HG03342 (cell line): ENCODE data around the gene CR1.
A peak's percentile ranks its signal among the peaks of the same experiment; 100 is the strongest.
"Not testable (repeated sequence)": the region's sequence is repeated elsewhere in the genome, so short reads cannot be mapped to it uniquely, and the experiment has no call there.

Source experiments
- ATAC-seq: cut with Tn5 transposase; IDR thresholded peaks from one replicate; pipeline ENCODE4 v1.9.1; 2021; ENCODE audit warnings: mild to moderate bottlenecking, moderate library complexity; ENCODE audit not compliant: unreplicated experiment

Gene CR1

DNA sequence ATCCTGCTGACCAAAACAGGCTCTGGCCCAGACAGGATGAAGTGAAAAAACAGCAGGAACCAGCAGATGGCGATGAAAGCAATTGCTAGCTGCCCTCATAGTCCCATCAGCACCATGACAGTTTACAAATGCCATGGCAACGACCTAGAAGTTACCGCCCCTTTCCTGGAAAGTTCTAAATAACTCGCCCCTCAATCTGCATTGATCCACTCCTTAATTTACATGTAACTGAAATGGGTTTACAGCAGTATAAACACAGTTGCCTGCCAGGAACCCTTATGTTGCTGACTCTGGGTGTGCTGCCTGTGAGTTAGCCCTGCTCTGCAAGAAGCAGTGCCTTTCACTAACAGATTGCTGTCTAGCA is 83.5 kb downstream of the CR1 start:
- ATAC-seq: peak; percentile 95

DNA sequence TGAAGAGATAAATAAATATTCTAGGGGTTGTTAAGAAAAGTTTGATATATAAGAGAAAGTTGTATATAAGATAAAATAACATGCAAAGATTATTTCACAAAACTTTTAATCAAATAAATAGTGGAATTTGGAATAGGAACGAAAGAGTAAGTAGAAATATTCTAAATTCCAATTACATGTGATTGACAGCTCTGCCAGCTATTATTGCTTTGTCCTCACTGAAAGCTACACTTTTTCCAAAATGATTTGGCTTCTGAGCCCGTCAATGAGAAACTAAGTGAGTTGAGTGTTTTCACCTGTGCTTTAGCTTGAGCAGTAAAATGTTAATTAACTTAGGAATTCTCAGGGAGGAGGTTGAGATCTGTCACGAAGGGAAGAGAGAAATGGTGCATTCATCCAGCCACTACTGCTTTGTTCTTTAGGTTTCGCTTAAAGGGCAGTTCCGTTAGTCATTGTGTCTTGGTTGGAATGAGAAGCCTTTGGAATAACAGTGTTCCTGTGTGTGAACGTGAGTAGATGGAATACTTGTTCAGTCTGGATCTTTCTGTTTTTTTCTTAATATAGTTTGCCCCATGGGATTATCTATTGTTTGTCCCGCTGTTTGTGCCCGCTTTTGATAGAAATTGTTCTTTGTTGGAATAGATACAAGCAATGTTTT is 85.7 kb downstream of the CR1 start:
- ATAC-seq: no peak

DNA sequence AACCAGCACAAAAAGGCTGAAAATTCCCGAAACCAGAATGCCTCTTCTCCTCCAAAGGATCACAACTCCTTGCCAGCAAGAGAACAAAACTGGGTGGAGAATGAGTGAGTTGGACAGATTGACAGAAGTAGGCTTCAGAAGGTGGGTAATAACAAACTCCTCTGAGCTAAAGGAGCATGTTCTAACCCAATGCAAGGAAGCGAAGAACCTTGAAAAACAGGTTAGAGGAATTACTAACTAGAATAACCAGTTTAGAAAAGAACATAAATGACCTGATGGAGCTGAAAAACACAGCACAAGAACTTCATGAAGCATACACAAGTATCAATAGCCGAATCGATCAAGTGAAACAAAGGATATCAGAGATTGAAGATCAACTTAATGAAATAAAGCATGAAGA is 93.5 kb downstream of the CR1 start:
- ATAC-seq: not testable (repeated sequence)

DNA sequence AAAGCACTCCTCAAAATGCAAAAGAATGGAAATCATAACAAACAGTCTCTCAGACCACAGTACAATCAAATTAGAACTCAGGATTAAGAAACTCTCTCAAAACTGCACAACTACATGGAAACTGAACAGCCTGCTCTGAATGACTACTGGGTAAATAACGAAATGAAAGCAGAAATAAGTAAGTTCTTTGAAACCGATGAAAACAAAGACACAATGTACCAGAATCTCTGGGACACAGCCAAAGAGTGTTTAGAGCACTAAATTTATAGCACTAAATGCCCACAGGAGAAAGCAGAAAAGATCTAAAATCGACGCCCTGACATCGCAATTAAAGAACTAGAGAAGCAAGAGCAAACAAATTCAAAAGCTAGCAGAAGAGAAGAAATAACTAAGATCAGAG is 95.2 kb downstream of the CR1 start:
- ATAC-seq: not testable (repeated sequence)

DNA sequence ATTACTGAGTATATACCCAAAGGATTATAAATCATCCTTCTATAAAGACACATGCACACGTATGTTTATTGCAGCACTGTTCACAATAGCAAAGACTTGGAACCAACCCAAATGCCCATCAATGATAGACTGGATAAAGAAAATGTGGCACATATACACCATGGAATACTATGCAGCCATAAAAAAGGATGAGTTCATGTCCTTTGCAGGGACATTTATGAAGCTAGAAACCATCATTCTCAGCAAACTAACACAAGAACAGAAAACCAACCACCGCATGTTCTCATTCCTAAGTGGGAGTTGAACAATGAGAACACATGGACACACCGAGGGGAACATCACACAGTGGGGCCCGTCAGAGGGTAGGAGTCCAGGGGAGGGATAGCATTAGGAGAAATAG is 98.1 kb downstream of the CR1 start:
- not testable (repeated sequence) for ATAC-seq

DNA sequence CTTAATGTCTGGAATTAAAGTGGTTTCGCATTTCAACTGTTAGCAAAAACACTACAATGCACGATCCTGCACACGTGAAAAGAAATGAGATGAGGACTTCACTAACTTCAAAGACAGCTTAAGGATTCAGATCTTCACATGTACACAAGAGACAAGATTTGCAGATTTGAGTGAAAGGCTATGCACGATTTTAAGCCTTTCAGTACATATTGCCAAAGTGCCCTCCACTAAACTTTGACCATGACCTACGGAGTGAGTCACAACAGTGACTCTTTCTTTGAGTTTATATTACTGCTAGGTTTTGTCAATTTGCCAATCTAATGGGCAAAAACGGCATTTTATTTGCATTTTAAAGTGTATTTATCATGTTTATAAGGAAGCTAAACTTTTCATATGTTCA is 107.8 kb downstream of the CR1 start:
- no peak for ATAC-seq

DNA sequence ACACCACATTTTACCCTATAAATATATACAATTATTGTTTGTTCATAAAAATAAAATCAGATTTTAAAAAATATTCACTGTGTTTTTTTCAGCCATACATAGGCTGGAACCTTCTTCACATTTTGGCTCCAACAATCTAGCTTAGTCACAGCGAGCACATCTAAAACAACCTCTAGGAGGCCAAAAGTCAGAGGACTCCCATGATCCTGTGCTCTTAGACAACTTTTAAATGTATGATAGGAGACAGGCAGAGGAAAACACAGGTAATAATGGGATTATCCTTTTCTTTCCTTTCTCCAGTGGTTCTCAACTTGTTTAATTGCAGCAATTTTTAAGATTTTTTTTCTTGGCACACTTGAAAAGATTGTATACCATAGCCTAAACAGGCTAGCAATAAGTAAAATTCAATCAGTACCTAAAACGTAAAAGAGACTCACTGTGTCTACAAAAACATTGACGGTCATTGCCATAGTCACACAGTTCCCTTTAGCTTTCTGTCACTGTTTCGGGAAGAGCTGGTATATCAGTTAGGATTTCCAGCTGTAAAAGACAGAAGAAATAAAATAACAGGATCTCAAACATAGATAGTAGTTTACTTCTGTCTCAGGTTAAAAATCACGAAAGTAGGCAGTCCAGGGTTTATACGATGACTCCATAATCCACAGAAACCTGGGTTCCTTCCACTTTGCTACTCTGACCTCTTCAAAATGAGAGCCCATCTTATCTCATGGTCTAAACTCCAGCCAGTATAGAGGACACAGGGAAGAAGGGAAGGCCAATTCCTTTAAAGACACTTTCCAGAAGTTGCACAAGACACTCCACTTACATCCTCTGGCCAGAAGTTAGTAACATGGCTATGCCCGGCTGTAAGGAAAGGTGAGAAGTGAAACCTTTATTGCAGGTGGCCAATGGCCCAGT is 109.7 kb downstream of the CR1 start:
- ATAC-seq: no peak

DNA sequence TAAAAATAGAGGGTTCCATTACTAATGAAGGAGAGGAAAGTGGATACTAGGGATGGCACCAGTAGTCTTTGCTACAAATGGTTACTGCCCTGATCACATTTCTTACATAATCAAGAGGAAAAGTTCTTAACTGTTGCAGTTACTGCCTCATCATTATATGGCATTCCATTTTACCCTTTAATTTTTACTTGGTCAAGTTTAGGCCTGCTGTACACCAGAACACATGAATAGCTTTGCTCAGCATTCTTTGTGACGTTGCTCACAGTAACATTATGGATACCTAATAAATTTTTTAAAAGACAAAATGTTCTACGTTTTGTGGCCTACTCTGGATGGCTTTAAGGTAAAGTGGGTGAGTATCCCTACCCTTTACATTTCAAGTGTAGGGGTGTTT is 110.4 kb downstream of the CR1 start:
- no peak for ATAC-seq

DNA sequence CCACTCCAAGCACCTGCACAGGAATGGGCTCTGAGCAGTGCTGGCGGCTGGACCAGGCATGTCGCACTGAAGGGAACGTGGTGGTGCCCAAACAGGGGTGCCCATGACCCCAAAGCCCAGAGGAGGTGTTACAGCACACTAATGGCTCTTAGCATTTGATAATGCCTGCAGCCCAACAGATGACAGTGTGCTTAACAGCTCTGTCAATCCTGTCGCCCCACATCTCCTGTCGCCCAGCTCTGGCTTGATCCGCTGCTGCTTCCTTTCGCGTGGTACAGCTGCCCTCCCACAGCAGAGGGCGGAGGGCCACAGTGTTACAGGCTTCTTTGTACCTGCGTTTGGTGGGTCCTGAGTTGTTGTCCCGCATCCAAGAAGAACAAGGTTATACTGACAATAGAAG is 116.8 kb downstream of the CR1 start:
- no peak for ATAC-seq

DNA sequence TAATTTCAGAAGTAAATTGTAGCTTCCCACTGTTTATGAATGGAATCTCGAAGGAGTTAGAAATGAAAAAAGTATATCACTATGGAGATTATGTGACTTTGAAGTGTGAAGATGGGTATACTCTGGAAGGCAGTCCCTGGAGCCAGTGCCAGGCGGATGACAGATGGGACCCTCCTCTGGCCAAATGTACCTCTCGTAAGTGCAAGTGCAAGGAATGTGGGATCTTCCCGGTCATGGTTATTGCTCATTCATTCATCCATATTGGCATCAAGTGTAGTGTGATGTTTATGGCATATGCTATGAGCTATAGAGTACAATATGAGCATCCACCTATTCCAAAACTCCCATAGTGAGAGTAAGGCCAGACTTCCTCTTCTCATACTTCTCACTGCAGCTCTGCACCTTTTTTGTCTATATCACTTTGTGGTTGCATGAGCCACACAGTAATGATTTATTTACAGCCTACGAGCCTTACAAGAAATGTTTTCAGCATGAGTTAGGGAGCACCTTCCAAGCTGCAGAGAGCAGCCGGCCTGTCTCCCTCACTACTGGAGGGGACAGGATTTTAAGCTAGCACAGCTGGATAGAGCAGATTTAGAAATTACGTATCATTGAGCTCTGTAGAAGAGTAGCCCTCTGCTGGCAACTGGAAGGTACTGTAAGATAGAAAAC is 124.0 kb downstream of the CR1 start:
- ATAC-seq: peak; percentile 96

DNA sequence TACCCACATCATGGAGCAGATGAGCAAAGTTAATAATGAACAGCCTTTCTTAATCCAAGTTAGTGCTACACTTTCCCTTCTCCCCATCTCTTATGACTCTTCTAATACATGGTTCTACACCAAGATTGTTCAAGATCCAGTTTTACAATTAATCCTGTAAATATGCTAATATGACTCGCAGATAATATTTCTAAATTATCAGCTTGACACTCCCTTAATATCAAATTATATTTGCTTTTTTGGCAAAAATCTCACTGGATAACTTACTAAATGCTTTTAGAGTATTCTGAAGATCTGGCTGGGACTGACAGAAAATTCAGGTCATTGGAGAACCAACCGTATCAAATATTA is 124.6 kb downstream of the CR1 start:
- ATAC-seq: no peak

DNA sequence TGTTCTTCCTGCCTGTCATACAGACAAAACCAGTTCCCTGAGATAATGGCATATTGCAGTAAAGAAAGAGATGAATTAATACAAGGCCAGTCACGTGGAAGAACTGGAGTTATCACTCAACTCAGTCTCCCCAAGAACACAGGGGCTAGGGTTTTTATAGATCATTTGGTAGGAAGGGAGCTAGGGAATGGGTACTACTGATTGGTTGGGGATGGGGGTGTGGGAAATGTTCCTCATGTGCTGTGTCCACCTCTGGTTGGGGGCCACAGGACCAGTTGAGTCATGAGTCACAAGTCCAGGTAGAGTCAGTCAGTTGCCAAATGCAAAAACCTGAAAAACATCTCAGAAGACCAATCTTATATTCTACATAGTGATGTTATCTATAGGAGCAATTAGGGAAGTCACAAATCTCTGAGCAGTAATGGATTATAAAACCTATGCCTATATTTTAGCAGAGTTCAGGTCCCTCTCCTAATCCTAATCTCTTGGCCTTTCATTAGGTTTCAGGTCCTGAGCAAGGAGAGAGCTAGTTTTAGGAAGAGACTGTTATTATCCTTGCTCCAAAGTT is 129.6 kb downstream of the CR1 start:
- not testable (repeated sequence) for ATAC-seq

DNA sequence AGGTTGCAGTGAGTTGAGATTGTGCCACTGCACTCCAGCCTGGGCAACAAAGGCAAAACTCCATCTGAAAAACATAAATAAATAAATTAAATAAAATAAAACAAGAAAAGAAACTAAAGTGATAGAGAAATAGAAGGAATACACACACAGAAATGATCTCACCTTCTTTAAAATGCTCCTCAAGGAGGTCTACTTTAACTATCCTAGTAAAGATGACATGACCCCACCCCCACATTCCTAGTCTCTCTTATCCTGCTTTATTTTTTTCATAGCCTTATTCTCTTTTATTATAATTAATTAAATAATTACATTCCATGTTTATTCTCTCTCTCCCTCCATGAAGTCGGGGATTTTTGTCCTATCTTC is 131.0 kb downstream of the CR1 start:
- ATAC-seq: no peak

DNA sequence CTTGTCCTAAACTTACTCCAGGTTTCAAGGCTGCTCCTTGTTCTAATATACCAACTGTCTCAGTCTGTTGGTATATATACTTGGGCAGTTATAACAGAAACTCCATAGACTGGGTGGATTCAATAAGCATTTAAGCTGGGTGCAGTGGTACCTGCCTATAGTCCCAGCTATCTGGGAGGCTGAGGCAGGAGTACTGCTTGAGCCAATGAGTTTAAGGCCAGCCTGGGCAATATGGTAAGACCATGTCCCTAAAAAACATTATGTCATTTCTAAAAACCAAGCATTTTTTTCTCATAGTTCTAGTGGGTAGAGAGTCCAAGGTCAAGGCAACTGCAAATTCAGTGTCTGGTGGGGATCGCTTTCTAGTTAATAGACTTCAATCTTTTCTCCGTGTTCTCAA is 131.5 kb downstream of the CR1 start:
- no peak for ATAC-seq

DNA sequence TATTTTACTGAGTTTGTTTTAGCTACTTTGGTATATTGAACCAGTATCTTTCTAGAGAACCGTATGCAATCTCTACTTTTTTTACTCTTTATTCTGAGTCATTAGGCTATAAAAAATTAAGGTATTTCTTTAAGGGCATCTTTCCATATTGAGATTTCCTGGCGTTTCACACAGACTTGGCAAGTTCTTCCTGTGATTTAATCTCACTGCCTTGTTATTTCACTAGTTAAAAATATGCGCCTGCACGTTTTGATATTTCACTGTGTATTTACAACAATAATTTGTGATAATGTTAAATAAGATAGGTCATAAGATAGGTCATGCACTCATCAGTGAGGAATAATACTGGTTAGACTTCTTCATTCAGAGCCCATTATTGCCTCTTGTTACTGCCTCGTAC is 132.8 kb downstream of the CR1 start:
- no peak for ATAC-seq

DNA sequence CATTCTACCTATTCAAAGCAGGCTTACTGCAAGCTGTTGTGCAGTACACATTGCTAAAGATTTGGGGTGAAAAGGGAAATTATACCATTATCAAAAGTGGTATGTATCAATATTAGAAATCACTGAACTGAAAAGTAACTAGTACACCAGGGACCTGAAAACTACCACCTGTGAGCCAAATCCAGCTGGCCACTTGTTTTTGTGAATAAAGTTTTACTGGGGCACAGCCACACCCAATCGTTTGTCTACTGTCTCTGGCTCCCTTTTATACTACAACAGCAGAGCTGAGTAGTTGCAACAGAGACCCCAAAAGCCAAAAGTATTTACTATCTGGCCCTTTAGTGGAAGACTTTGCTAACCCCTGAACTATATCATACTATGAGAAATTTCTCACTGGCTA is 135.2 kb downstream of the CR1 start:
- ATAC-seq: no peak

DNA sequence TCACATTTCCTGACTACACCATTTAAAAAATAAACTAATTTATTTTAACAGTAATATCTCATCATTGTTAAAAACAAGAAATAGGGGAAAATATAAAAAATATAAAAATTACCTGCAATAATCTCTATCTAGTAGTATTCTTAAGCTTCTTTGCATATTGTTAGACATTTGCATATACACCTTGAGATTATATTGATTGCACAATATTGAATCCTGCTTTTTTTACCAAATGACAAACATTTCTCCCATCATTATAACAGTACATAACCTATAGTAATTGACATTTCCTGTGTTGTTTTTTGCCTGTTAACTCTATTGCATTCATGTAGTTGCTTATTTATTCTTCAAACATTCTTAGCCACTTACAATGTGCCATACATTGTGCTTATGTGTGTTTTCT is 137.3 kb downstream of the CR1 start:
- no peak for ATAC-seq

DNA sequence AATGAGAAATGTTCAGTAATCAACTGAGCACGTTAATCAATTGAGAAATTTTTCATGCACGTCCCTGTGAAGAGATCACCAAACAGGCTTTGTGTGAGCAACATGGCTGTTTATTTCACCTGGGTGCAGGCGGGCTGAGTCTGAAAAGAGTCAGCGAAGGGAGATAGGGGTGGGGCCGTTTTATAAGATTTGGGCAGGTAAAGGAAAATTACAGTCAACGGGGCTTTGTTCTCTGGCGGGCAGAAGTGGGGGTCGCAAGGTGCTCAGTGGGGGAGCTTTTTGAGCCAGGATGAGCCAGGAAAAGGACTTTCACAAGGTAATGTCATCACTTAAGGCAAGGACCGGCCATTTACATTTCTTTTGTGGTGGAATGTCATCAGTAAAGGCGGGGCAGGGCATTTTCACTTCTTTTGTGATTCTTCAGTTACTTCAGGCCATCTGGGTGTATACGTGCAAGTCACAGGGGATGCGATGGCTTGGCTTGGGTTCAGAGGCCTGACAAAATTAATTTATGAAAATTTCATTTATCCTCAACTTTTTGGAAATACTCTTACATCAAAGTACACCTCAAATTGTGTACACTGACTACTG is 137.8 kb downstream of the CR1 start:
- not testable (repeated sequence) for ATAC-seq

DNA sequence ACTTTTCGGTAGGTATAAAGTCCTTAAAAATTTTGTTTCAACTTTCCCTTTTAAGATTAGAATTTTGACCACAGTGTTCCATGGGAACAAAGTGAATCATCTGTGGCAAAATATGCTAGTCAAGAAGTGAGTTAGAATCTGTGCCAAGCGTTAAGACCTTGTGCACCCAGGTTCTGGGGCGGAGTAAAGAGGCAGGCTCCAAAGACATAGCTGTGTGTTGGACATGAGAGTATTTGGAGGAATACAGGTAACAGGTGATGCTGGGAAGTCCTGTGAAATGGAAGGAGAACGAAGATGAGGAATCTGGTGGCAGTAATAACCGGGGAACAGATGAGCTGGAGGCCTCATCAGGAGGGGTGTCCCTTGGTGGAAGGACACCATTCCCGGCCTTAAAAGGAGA is 138.3 kb downstream of the CR1 start:
- ATAC-seq: not testable (repeated sequence)

DNA sequence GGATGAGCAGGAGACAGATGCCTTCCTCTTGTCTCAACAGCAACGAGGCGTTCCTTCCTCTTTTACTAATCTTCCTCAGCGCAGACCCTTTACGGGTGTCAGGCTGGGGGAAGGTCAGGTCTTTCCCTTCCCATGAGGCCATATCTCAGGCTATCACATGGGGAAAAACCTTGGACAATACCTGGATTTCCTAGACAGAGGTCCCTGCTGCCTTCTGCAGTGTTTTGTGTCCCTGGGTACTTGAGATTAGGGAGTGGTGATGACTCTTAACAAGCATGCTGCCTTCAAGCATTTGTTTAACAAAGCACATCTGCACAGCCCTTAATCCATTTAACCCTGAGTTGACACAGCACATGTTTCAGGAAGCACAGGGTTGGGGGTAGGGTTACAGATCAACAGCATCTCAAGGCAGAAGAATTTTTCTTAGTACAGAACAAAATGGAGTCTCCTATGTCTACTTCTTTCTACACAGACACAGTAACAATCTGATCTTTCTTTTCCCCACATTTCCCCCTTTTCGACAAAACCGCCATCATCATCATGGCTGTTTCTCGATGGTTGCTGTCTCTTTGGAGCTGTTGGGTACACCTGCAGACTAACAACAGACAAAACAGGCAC is 139.7 kb downstream of the CR1 start:
- not testable (repeated sequence) for ATAC-seq
